ENCODE results near the gene TDRD3.

The TDRD3 gene

DNA sequence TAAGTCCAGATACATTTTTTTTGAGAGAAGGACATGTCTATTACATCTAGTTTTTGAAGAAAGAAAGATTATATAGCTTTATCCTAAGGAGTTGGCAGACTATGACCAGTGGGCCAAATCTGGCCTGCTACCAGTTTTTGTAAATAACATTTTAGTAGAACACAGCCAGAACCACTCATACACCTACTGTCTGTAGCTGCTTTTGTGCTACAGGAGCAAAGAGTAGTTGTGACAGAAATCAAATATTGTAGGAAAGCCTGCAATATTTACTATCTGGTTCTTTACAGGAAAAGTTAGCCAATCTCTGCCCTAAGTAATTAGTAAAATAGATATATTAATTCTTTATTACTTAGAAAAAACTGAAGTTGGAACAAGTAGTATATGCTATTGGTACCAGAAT is 17.2 kb downstream of the TDRD3 start:
- Histone ChIP-seq H3K9ac (ENCODE audit: low read length) (no peak overlapping the region), H4K20me1 (ENCODE audit: insufficient read depth, low read length) (no peaks in the 10 kb centered on the region), H3K27me3 (ENCODE audit: low read depth, low read length) (no peaks in the 10 kb centered on the region), H3K9me3 (ENCODE audit: insufficient read depth, low read length) (no peaks in the 10 kb centered on the region; the same call in 1 of the 2 replicates), H3K4me1 (ENCODE audit: low read length) (peaks cover 8% of the 10 kb centered on the region), H3K4me2 (ENCODE audit: low read length) (no peak overlapping the region), H3K36me3 (replicated peaks; ENCODE audit: low read depth, low read length) (peaks cover 3% of the 10 kb centered on the region), H2AFZ (ENCODE audit: low read depth, low read length) (no peak overlapping the region), H3K4me3 (ENCODE audit: low read length) (no peak overlapping the region), H3K27ac (ENCODE audit: low read length) (no peak overlapping the region), H3K79me2 (ENCODE audit: low read length) (peaks cover 42% of the 10 kb centered on the region)
- no peak for TF ChIP-seq EZH2phosphoT487 (IDR thresholded peaks at IDR 0.05; ENCODE audit: low read depth)
- TF ChIP-seq, protein P1, sequence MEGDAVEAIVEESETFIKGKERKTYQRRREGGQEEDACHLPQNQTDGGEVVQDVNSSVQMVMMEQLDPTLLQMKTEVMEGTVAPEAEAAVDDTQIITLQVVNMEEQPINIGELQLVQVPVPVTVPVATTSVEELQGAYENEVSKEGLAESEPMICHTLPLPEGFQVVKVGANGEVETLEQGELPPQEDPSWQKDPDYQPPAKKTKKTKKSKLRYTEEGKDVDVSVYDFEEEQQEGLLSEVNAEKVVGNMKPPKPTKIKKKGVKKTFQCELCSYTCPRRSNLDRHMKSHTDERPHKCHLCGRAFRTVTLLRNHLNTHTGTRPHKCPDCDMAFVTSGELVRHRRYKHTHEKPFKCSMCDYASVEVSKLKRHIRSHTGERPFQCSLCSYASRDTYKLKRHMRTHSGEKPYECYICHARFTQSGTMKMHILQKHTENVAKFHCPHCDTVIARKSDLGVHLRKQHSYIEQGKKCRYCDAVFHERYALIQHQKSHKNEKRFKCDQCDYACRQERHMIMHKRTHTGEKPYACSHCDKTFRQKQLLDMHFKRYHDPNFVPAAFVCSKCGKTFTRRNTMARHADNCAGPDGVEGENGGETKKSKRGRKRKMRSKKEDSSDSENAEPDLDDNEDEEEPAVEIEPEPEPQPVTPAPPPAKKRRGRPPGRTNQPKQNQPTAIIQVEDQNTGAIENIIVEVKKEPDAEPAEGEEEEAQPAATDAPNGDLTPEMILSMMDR (IDR thresholded peaks at IDR 0.05; ENCODE audit: low read depth, low read length): no peak

GRCh38 chr13:60417734-60418133 is 20.7 kb downstream of the TDRD3 start:
- H3K27ac ChIP-seq (ENCODE audit: low read length): no peak overlapping the region
- no peaks in the 10 kb centered on the region for H3K27me3 ChIP-seq (ENCODE audit: low read depth, low read length)
- H4K20me1 ChIP-seq (ENCODE audit: insufficient read depth, low read length): no peaks in the 10 kb centered on the region
- H3K4me1 ChIP-seq (ENCODE audit: low read length): peaks cover 8% of the 10 kb centered on the region
- no peak overlapping the region for H3K4me2 ChIP-seq (ENCODE audit: low read length)
- H3K79me2 ChIP-seq (ENCODE audit: low read length): peaks cover 22% of the 10 kb centered on the region
- TF ChIP-seq, protein P1 (IDR thresholded peaks at IDR 0.05; ENCODE audit: low read depth, low read length): no peak
- no peak for TF ChIP-seq EZH2phosphoT487 (IDR thresholded peaks at IDR 0.05; ENCODE audit: low read depth)
- no peak overlapping the region for H2AFZ ChIP-seq (ENCODE audit: low read depth, low read length)
- H3K36me3 ChIP-seq (replicated peaks; ENCODE audit: low read depth, low read length): peaks cover 4% of the 10 kb centered on the region
- H3K4me3 ChIP-seq (ENCODE audit: low read length): no peak overlapping the region
- no peak overlapping the region for H3K9ac ChIP-seq (ENCODE audit: low read length)
- H3K9me3 ChIP-seq (ENCODE audit: insufficient read depth, low read length): no peaks in the 10 kb centered on the region; the same call in 1 of the 2 replicates

DNA sequence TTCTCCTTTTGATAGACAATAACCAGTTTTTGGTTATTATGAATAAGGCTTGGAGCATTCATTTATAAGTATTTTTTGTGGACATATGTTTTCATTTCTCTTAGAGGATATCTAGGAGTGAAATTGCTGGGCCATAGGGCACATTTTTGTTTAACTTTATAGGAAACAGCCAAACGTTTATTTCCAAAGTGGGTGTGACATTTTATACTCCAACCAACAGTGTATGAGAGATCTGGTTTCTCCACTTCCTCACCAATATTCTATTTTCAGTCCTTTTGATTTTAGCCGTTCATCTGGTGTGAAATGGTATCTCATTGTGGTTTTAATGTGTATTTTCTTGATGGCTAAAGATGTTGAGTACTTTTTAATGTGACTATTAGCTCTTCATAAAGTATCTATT is 21.9 kb downstream of the TDRD3 start:
- no peak overlapping the region for H3K9ac ChIP-seq (ENCODE audit: low read length)
- no peak overlapping the region for H3K4me3 ChIP-seq (ENCODE audit: low read length)
- no peak overlapping the region for H2AFZ ChIP-seq (ENCODE audit: low read depth, low read length)
- no peak overlapping the region for H3K27ac ChIP-seq (ENCODE audit: low read length)
- TF ChIP-seq EZH2phosphoT487 (IDR thresholded peaks at IDR 0.05; ENCODE audit: low read depth): no peak
- TF ChIP-seq, protein P1 (IDR thresholded peaks at IDR 0.05; ENCODE audit: low read depth, low read length): no peak
- H3K79me2 ChIP-seq (ENCODE audit: low read length): peaks cover 15% of the 10 kb centered on the region
- H3K4me2 ChIP-seq (ENCODE audit: low read length): no peak overlapping the region
- H4K20me1 ChIP-seq (ENCODE audit: insufficient read depth, low read length): no peaks in the 10 kb centered on the region
- H3K27me3 ChIP-seq (ENCODE audit: low read depth, low read length): no peaks in the 10 kb centered on the region
- H3K9me3 ChIP-seq (ENCODE audit: insufficient read depth, low read length): no peaks in the 10 kb centered on the region; the same call in 1 of the 2 replicates
- peaks cover 8% of the 10 kb centered on the region for H3K4me1 ChIP-seq (ENCODE audit: low read length)
- H3K36me3 ChIP-seq (replicated peaks; ENCODE audit: low read depth, low read length): peaks cover 4% of the 10 kb centered on the region

GRCh38 chr13:60425332-60425731 is 28.3 kb downstream of the TDRD3 start:
- H4K20me1 ChIP-seq (ENCODE audit: insufficient read depth, low read length): no peaks in the 10 kb centered on the region
- no peaks in the 10 kb centered on the region for H3K36me3 ChIP-seq (replicated peaks; ENCODE audit: low read depth, low read length)
- no peaks in the 10 kb centered on the region for H3K9me3 ChIP-seq (ENCODE audit: insufficient read depth, low read length)
- H3K4me3 ChIP-seq (ENCODE audit: low read length): no peak overlapping the region
- H3K79me2 ChIP-seq (ENCODE audit: low read length): no peaks in the 10 kb centered on the region
- H3K9ac ChIP-seq (ENCODE audit: low read length): no peak overlapping the region
- H3K27me3 ChIP-seq (ENCODE audit: low read depth, low read length): no peaks in the 10 kb centered on the region
- no peak overlapping the region for H2AFZ ChIP-seq (ENCODE audit: low read depth, low read length)
- H3K27ac ChIP-seq (ENCODE audit: low read length): no peak overlapping the region
- no peak for TF ChIP-seq EZH2phosphoT487 (IDR thresholded peaks at IDR 0.05; ENCODE audit: low read depth)
- TF ChIP-seq, protein P1 (IDR thresholded peaks at IDR 0.05; ENCODE audit: low read depth, low read length): no peak
- H3K4me1 ChIP-seq (ENCODE audit: low read length): no peaks in the 10 kb centered on the region
- H3K4me2 ChIP-seq (ENCODE audit: low read length): no peak overlapping the region

Data from OCI-LY3 (cell line).